Retinal pigment epithelial cell (primary cell): ENCODE data around the gene PDCD1.

ENCODE experiments used
- DNase-seq: peaks from one replicate; pipeline ENCODE4 v3.0.0-alpha.2; 2010; ENCODE audit warnings: low read depth
- H3K4me3 ChIP-seq: 2 replicates; pipeline ENCODE4 v1.5.1; 2011; ENCODE audit warnings: mild to moderate bottlenecking, low read length, control low read depth, moderate library complexity
- TF ChIP-seq, protein P1 (sequence below): conservative IDR thresholded peaks from 2 replicates; pipeline ENCODE4 v1.5.1; 2011; ENCODE audit warnings: low read depth, low read length, control low read depth, inconsistent platforms

The PDCD1 gene

DNA sequence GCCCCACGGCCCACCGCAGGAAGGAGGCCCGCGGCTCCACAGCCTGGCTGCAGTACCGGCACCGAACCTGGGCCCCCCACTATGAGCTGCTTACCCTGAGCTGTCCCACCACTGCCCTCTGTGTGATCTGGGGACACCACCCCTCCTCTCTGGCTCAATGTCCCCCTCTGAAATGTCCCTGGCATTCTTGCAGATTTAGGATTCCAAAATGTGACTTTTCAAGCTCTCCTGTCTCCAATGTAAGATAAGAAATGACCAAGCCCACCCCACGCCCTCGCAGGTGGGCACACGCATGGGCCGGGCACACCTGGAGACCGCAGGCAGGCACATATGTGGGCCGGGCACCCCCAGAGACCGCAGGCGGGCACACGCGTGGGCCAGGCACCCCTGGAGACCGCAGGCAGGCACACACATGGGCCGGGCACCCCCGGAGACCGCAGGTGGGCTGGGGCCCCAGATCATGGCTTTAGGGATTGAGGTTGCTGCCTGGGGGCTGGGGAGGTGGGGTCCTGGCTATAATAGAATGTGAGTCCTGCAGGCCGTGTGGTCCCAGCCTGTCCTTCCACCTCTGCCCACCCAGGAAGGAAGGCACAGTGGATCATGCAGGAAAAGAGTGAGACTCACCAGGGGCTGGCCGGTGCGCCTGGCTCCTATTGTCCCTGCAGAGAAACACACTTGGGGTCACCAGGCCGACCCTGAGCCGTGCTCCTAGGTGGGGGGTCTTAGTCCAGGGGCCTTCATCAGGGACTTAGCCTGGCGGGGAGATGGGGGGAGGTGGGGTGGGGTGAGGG, 7.2 kb downstream of the PDCD1 start:
- no peak overlapping the region for H3K4me3 ChIP-seq
- TF ChIP-seq, protein P1, sequence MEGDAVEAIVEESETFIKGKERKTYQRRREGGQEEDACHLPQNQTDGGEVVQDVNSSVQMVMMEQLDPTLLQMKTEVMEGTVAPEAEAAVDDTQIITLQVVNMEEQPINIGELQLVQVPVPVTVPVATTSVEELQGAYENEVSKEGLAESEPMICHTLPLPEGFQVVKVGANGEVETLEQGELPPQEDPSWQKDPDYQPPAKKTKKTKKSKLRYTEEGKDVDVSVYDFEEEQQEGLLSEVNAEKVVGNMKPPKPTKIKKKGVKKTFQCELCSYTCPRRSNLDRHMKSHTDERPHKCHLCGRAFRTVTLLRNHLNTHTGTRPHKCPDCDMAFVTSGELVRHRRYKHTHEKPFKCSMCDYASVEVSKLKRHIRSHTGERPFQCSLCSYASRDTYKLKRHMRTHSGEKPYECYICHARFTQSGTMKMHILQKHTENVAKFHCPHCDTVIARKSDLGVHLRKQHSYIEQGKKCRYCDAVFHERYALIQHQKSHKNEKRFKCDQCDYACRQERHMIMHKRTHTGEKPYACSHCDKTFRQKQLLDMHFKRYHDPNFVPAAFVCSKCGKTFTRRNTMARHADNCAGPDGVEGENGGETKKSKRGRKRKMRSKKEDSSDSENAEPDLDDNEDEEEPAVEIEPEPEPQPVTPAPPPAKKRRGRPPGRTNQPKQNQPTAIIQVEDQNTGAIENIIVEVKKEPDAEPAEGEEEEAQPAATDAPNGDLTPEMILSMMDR = no peak
- DNase-seq = no peak

DNA sequence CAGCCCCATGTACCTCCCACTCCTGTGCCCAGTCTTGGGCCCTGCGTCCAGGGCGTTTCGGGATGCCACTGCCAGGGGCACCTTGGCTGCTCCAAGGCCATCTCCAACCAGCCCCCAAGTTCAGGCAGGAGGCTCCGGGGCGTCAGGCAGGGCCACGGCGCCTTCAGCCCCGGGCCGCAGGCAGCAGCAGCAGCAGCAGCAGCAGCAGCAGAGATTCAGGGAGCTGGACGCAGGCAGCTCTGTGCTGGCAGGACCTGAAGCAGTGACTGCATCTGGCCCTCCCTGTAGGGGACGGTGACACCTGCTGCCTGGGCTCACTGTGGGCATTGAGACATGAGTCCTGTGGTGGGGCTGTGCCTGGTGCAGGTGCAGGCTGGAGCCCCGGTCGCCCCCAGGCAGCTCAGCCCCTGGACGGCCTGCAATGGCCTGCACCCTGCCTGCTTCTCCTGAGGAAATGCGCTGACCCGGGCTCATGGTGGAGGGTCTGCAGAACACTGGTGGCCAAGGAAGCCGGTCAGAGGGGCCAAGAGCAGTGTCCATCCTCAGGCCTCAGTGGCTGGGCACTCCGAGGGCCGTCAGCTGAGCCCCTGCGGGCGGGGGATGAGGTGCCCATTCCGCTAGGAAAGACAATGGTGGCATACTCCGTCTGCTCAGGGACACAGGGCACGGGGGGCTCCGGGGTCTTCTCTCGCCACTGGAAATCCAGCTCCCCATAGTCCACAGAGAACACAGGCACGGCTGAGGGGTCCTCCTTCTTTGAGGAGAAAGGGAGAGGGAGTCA, 8.0 kb downstream of the PDCD1 start:
- no peak for DNase-seq
- TF ChIP-seq, protein P1 = no peak
- no peak overlapping the region for H3K4me3 ChIP-seq

DNA sequence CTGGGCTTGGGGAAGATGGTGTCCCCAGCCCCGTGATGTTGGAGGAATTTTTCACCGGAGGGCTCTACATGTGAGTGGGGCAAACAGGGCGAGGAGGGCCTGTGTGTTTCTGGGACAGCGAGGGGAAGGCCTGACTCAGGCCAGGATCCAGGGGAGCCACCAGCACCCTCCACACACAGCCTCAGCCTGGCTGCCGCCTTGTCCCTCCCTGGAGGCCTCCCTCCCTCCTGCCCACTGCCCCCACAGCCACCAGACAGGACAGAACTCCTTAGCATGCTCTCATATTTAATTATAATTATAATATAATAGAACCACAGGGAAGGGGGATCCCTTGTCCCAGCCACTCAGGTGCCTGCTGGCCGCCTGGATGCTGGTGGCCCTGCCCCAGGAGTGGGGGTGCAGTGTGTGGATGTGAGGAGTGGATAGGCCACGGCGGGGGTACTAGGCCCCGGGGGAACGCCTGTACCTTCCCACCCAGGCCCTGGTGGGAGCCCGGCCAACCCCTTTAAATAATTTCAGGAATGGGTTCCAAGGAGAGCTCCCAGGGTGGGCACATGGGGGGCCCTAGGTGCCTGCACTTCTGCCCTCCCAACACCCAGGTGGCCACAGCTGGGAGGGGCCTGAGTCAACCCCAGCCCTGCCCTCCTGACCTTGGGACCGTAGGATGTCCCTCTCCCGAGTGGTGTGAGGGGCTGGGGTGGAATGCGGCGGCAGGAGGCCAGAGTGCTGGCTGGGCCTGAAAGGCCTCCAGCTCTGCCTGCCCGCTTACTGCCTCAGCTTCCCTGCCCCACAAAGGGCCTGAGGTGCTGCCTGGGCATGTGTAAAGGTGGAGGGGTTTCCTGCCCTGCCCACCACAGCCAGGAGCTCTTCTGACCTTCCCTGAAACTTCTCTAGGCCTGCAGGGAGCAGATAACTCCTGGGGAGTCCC, 8.8 kb downstream of the PDCD1 start:
- no peak overlapping the region for H3K4me3 ChIP-seq
- TF ChIP-seq, protein P1 = no peak
- no peak for DNase-seq

DNA sequence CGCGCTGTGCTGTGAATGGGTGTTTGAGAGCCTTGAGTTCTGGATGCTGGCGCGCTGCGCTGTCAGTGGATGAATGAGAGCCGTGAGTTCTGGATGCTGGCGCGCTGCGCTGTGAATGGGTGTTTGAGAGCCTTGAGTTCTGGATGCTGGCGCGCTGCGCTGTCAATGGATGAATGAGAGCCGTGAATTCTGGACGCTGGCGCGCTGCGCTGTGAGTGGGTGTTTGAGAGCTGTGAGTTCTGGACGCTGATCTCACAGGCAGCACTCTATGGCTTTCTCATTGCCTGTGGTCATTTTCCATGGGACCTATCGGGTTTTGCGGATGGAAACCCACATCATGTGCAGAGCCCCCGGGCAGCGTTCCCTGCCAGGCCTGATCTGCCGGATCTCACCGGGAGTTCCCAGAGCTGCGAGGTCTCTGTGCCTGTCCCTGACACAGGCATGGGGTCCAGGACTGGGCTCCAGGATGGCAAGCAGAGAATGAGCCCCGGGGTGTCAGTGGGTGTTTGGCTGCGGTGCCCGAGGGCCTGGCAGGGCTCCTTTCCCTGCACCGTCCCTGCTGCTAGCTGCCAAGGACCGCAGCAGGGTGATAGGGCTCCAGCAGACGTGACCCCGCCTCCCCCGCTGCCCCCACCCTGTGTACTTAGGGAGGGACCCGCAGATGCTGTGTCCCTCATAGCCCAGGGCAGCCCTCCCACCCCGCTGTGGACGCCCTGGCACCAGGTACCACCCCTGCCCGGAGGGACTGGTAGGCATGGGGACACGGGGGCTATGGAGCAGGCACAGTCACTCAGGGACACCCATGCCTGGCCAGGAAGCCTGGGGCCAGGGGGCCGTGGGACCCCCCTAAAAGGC, 9.7 kb downstream of the PDCD1 start:
- TF ChIP-seq, protein P1 = no peak
- no peak overlapping the region for H3K4me3 ChIP-seq
- no peak for DNase-seq

DNA sequence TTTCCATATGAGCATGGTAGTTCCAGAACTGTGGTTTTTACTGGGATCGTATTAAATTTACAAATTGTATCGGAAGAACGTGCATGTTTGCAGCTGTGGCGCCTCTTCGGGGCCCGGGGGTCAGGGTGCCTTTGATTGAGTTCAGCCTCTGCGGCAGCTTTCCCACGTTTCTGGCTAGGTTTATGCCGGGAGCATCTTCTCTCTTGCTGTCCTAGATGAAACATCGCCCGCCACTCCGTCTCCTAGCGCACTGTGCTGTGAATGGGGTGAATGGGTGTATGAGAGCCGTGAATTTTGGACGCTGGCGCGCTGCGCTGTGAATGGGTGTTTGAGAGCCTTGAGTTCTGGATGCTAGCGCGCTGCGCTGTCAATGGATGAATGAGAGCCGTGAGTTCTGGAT, 12.3 kb downstream of the PDCD1 start:
- TF ChIP-seq, protein P1 = no peak
- DNase-seq = no peak
- no peak overlapping the region for H3K4me3 ChIP-seq
